NCI-H2227 (cell line): ENCODE data around the gene SMC3.
"Not testable (repeated sequence)": the region's sequence is repeated elsewhere in the genome, so short reads cannot be mapped to it uniquely, and the experiment has no call there.

Source experiments
- DNase-seq: peaks from one replicate; lab custom pipeline; 2025; ENCODE audit not compliant: unreplicated experiment; lab: John Stamatoyannopoulos, UW

SMC3 gene

GRCh38 chr10:110567201-110568054, at the start of gene SMC3:
SMC3 (plus strand) TSS chr10:110567695; CDS start chr10:110567817, 122 bp downstream.
- peak; percentile 95 for DNase-seq

DNA sequence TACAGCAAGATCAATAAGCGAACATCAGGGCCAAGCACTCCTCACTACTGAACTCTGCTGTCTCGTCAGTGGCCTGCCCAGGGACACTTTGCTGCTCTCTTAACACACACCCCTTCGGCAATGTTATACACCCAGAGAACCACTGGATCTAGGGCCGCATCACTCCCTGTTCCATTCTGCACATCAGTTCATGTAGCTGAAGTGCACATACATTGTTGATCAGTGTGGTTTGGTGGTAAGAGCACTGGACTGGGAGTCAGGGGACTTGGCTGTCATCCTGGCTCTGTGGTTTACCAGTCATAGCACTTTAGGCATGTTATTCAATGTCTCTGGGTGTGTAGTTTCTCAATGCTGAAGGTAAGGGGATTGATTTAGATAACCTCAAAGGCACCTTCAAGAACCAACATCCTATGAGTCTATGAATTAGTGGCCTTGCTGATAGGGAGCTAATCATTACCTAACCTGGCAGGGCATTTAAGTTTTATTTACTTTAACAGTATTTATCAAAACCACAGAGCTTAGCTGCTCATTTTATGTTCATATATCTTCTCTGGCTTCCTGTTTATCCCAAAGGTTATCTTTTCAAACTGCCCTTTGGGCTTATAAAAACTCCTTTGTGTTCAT, 45.0 kb upstream of the SMC3 start:
- DNase-seq: no peak

- no peak for DNase-seq
Measured at GRCh38 chr10:110523736-110524135, 43.8 kb upstream of the SMC3 start.

DNA sequence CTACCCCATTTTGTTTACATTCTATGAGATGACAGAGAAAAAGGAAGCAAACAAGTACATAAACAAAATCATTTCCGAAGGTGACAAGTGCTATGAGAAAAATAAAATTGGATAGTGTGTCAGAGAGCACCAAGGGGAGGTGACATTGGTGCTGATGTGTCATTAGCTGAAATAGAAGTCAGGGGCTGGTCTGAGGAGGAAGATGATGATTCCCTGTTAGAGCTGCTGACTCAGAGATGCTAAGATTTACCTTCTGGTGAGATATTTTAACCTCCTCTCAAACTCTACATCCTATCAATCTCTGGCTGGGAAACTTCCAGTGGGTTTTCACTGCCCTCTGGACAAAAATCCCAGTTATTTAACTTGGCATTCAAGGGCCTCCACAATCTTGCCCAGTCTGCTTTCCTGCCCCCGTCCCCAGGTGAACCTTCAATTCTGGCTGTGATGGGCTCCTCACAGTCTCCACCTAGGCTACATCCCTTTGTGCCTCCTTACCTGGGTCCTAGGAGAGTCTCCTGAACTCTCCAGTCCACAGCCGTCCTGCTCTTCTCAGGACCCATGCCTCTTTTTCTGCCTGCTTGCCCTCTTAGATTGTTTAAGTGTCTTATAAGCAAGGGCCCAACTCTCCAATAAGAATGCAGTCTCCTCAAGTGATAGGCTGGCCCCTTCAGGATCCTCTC, 43.2 kb upstream of the SMC3 start:
- no peak for DNase-seq

- DNase-seq: no peak
Measured at GRCh38 chr10:110524859-110525232, 42.6 kb upstream of the SMC3 start.

DNA sequence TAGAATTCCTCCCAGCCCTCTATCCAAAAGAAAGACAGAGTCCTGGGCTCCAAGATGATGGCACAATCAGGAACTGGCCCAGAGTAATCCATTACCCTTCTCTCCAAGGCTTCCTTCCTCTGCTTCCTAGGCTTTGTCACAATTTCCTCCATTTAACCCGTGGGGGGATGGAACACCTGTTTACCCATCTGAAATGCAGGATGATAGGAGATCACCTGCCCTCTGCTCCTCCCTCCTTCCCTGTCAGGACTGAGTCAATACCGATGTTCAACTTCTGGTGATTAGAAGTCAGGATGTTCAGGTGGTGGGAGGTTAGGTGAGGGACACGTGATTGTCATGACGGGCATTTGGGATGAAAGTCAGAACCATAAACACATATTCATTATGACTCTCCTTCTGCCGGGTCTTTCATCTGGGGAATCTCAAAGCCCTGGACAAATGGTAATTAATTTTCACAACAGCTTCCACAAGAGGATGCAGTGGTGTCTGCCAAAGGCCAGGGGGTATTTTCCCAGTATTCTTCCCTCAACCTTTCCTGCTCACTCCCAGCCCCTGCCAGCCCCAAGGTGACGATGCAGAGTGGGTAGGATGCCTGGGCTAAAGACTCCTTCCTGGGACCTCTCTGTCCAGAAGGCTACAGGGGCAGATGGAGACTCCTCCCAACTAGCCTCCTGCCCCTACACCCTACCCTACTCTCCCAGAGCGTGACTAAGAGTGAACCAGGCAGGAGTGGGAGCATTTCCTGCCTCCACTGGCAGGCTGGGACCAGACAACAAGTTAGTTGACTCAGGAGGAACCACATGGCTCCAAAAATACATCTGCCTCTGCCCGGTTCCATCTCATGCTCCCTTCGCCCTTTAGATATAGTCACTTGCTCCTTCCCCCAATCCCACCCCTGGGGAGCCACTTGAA, 41.9 kb upstream of the SMC3 start:
- no peak for DNase-seq

- DNase-seq: no peak
Measured at GRCh38 chr10:110527731-110528171, 39.7 kb upstream of the SMC3 start.

GRCh38 chr10:110528224-110528996, 39.1 kb upstream of the SMC3 start:
- no peak for DNase-seq

GRCh38 chr10:110528997-110529524, 38.4 kb upstream of the SMC3 start:
- not testable (repeated sequence) for DNase-seq

- no peak for DNase-seq
Measured at GRCh38 chr10:110529596-110530011, 37.9 kb upstream of the SMC3 start.

- DNase-seq: peak; percentile 61
Measured at GRCh38 chr10:110530131-110530831, 37.2 kb upstream of the SMC3 start.

DNA sequence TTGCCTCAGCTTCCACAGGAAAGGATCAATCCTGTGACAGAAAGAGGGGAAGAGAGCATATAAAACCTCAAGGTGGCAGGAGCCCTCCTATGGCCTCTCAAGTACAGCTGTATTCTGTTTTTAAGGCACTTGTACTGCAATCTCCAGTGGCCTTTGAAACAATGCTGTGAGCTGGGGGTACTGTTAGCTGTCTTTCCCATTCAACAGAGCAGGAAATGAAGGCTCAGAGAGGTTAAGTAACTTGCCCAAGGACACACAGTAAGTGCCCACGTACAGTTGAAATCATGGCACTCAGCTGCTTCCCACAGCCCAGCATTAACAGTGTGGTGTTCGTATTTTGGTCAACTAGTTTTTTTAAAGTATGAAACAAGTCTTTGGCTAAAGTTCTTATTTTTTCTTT, 35.8 kb upstream of the SMC3 start:
- no peak for DNase-seq

GRCh38 chr10:110532628-110533027, 34.9 kb upstream of the SMC3 start:
- DNase-seq: not testable (repeated sequence)

GRCh38 chr10:110533149-110533548, 34.3 kb upstream of the SMC3 start:
- no peak for DNase-seq

- DNase-seq: no peak
Measured at GRCh38 chr10:110534571-110534970, 32.9 kb upstream of the SMC3 start.

- DNase-seq: no peak
Measured at GRCh38 chr10:110535958-110536891, 31.3 kb upstream of the SMC3 start.

- DNase-seq: no peak
Measured at GRCh38 chr10:110539091-110539490, 28.4 kb upstream of the SMC3 start.

- DNase-seq: no peak
Measured at GRCh38 chr10:110540031-110540430, 27.5 kb upstream of the SMC3 start.
